ENCODE measurements around the gene RNF169. TPM values are rescaled to one million over a fixed set of nuclear protein-coding genes. Genes with fewer than 3 reads are reported as not detected.

RNF169 gene
- total RNA-seq, result 13.6 TPM
- long read RNA-seq, partial matches to known transcripts, result 0 of 11 reads
- long read RNA-seq, other reads (novel, unspliced or antisense), result 11 of 11 reads

GRCh38 chr11:74748211-74749126 is at the start of gene RNF169:
Gene RNF169 (plus strand): TSS chr11:74748849. CDS start chr11:74748881, 32 bp downstream.
- DNase-seq (ENCODE audit: low spot score), result peak; percentile 93

- DNase-seq (ENCODE audit: low spot score), result no peak
Measured at GRCh38 chr11:74699615-74700396, 48.8 kb upstream of the RNF169 start.

- no peak for DNase-seq (ENCODE audit: low spot score)
Measured at GRCh38 chr11:74701351-74701750, 47.3 kb upstream of the RNF169 start.

GRCh38 chr11:74702383-74703007 is 46.2 kb upstream of the RNF169 start:
- no peak for DNase-seq (ENCODE audit: low spot score)

- no peak for DNase-seq (ENCODE audit: low spot score)
Measured at GRCh38 chr11:74703211-74703610, 45.4 kb upstream of the RNF169 start.

GRCh38 chr11:74707182-74707581 is 41.5 kb upstream of the RNF169 start:
- DNase-seq (ENCODE audit: low spot score), result no peak

- DNase-seq (ENCODE audit: low spot score), result no peak
Measured at GRCh38 chr11:74707602-74708510, 40.8 kb upstream of the RNF169 start.

- no peak for DNase-seq (ENCODE audit: low spot score)
Measured at GRCh38 chr11:74709175-74709574, 39.5 kb upstream of the RNF169 start.

GRCh38 chr11:74710281-74710938 is 38.2 kb upstream of the RNF169 start:
- DNase-seq (ENCODE audit: low spot score), result no peak

- DNase-seq (ENCODE audit: low spot score), result no peak
Measured at GRCh38 chr11:74713686-74714085, 35.0 kb upstream of the RNF169 start.

- no peak for DNase-seq (ENCODE audit: low spot score)
Measured at GRCh38 chr11:74714904-74715303, 33.7 kb upstream of the RNF169 start.

GRCh38 chr11:74717221-74717969 is 31.3 kb upstream of the RNF169 start:
- no peak for DNase-seq (ENCODE audit: low spot score)

- no peak for DNase-seq (ENCODE audit: low spot score)
Measured at GRCh38 chr11:74719011-74719410, 29.6 kb upstream of the RNF169 start.

GRCh38 chr11:74720596-74721478 is 27.8 kb upstream of the RNF169 start:
- DNase-seq (ENCODE audit: low spot score), result no peak

GRCh38 chr11:74721479-74721835 is 27.2 kb upstream of the RNF169 start:
- DNase-seq (ENCODE audit: low spot score), result no peak

- DNase-seq (ENCODE audit: low spot score), result no peak
Measured at GRCh38 chr11:74723511-74723910, 25.1 kb upstream of the RNF169 start.

GRCh38 chr11:74725701-74726100 is 22.9 kb upstream of the RNF169 start:
- no peak for DNase-seq (ENCODE audit: low spot score)

GRCh38 chr11:74726547-74727182 is 22.0 kb upstream of the RNF169 start:
- no peak for DNase-seq (ENCODE audit: low spot score)
